ENCODE measurements around the gene P2RX7.

DNA sequence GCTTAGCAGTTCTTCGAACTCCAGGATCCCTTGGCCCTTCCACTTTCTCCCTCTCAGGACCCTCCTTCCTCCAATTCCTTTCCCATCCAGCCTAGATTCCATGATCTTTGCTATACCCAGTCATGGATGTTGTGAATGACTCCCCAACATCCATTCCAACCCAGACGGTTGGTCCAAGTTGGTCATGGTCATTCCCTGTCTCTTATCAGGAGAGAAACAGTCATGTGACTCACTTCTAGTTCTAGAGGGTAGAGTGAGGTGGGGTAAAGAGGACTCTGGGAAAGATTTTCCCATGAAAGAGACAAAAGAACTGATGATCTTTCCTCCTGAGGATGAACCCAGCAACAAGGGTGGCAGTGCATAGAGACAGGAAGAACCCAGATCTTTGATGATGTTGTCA is 9.2 kb upstream of the P2RX7 start:
- no peak for TF ChIP-seq EZH2 (IDR thresholded peaks at IDR 0.05; ENCODE audit: borderline replicate concordance, low read length)
- TF ChIP-seq, protein P1, sequence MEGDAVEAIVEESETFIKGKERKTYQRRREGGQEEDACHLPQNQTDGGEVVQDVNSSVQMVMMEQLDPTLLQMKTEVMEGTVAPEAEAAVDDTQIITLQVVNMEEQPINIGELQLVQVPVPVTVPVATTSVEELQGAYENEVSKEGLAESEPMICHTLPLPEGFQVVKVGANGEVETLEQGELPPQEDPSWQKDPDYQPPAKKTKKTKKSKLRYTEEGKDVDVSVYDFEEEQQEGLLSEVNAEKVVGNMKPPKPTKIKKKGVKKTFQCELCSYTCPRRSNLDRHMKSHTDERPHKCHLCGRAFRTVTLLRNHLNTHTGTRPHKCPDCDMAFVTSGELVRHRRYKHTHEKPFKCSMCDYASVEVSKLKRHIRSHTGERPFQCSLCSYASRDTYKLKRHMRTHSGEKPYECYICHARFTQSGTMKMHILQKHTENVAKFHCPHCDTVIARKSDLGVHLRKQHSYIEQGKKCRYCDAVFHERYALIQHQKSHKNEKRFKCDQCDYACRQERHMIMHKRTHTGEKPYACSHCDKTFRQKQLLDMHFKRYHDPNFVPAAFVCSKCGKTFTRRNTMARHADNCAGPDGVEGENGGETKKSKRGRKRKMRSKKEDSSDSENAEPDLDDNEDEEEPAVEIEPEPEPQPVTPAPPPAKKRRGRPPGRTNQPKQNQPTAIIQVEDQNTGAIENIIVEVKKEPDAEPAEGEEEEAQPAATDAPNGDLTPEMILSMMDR (IDR thresholded peaks at IDR 0.05; ENCODE audit: low read length) = no peak

All from OCI-LY1 (cell line).